B cell (primary cell): ENCODE data around the gene UBR2. TPM values are rescaled to one million over a fixed set of nuclear protein-coding genes. Genes with fewer than 3 reads are reported as not detected.

Experiments
- ATAC-seq: fragments of 200-7000 bp; cut with Tn5 transposase; one replicate; pipeline ENCODE4 v1.10.0; 2021; ENCODE audit warnings: low read depth, mild to moderate bottlenecking, moderate number of reproducible peaks, moderate library complexity
- CTCF ChIA-PET: fragments of 350-600 bp; sonication (Branson Sonifier 250); formaldehyde crosslinking; loops from one replicate; lab custom pipeline; 2021; ENCODE audit warnings: antibody characterized with exemption, inconsistent platforms; lab: Charles Lee
- POLR2A ChIA-PET: fragments of 350-600 bp; sonication (Branson Sonifier 250); formaldehyde crosslinking; loops from one replicate; lab custom pipeline; 2021; ENCODE audit warnings: antibody characterized with exemption; lab: Charles Lee
- DNase-seq: peaks from one replicate; pipeline ENCODE4 v3.0.0; 2013
- H2AFZ ChIP-seq: 2 replicates; pipeline ENCODE4 v1.6.1; 2012; ENCODE audit warnings: mild to moderate bottlenecking, low read depth, low read length; ENCODE audit not compliant: insufficient read depth, poor library complexity, severe bottlenecking
- H3K27ac ChIP-seq, 2 donors: 1 replicate in 1 of 2; 2 replicates in 1 of 2; pipeline ENCODE4 v1.5.1; 2012 to 2013; ENCODE audit warnings: low read length in 2 of 2, mild to moderate bottlenecking in 2 of 2, moderate library complexity in 1 of 2
- H3K27me3 ChIP-seq, 4 experiments: fragments of 200-600 bp in 1 of 4; sonication (generic) in 1 of 4; replicated peaks in 1 of 4; 1 replicate in 2 of 4; 2 replicates in 2 of 4; pipeline versions ENCODE4 v1.6.1 to v1.7.0; 2013 to 2016; ENCODE audit warnings: low read length in 3 of 4, mild to moderate bottlenecking in 2 of 4, mixed read lengths in 1 of 4, moderate library complexity in 1 of 4; ENCODE audit not compliant: insufficient read depth in 4 of 4, control insufficient read depth in 3 of 4; ENCODE audit errors: control extremely low read depth in 1 of 4
- H3K36me3 ChIP-seq, 2 experiments: replicated peaks in 1 of 2; 1 replicate in 1 of 2; 2 replicates in 1 of 2; pipeline versions ENCODE4 v1.6.1 to v1.7.1; 2013; ENCODE audit warnings: low read length in 1 of 2; ENCODE audit not compliant: insufficient read depth in 2 of 2, control insufficient read depth in 1 of 2; ENCODE audit errors: control extremely low read depth in 1 of 2, extremely low read depth in 1 of 2
- H3K4me1 ChIP-seq, 2 donors: fragments of 200-600 bp in 1 of 2; sonication (generic) in 1 of 2; 1 replicate in 1 of 2; 2 replicates in 1 of 2; pipeline versions ENCODE4 v1.5.1 to v1.6.1; 2013 to 2017; ENCODE audit warnings: low read length in 2 of 2; ENCODE audit not compliant: control insufficient read depth in 2 of 2, insufficient read depth in 2 of 2
- H3K4me2 ChIP-seq: replicated peaks from 2 replicates; pipeline ENCODE3; 2012; ENCODE audit warnings: mild to moderate bottlenecking, low read depth, low read length; ENCODE audit not compliant: poor library complexity, severe bottlenecking
- H3K4me3 ChIP-seq, 5 experiments: fragments of 200-600 bp in 1 of 5; sonication (generic) in 1 of 5; 1 replicate in 3 of 5; 2 replicates in 2 of 5; pipeline versions ENCODE4 v1.5.1 to v1.7.0; 2011 to 2016; ENCODE audit warnings: low read length in 4 of 5, mild to moderate bottlenecking in 4 of 5, low read depth in 2 of 5, control low read depth in 1 of 5, moderate library complexity in 1 of 5; ENCODE audit not compliant: insufficient read depth in 1 of 5; ENCODE audit errors: control extremely low read depth in 1 of 5, extremely low read depth in 1 of 5
- H3K79me2 ChIP-seq: fragments of 200-600 bp; sonication (generic); one replicate; pipeline ENCODE4 v1.6.0; 2016; ENCODE audit warnings: low read length; ENCODE audit not compliant: control insufficient read depth, insufficient read depth
- H3K9ac ChIP-seq: fragments of 200-600 bp; sonication (generic); 2 replicates; pipeline ENCODE4 v1.6.1; 2017; ENCODE audit warnings: mild to moderate bottlenecking, low read length, moderate library complexity
- H3K9me3 ChIP-seq, 3 donors: one replicate each; pipeline versions ENCODE4 v1.6.1 to v1.7.1; 2013; ENCODE audit warnings: low read length in 2 of 3; ENCODE audit not compliant: control insufficient read depth in 2 of 3, insufficient read depth in 1 of 3; ENCODE audit errors: control extremely low read depth in 1 of 3
- H4K20me1 ChIP-seq: 2 replicates; pipeline ENCODE4 v1.6.0; 2012; ENCODE audit warnings: mild to moderate bottlenecking, low read length; ENCODE audit not compliant: insufficient read depth, control insufficient read depth, poor library complexity, severe bottlenecking
- H3K27ac Mint-ChIP-seq: one replicate; pipeline ENCODE4 v1.8.0; 2021; ENCODE audit warnings: mixed read lengths
- H3K27me3 Mint-ChIP-seq: one replicate; pipeline ENCODE4 v1.8.0; 2021; ENCODE audit warnings: mixed read lengths
- H3K4me1 Mint-ChIP-seq: one replicate; pipeline ENCODE4 v1.8.0; 2021; ENCODE audit warnings: mixed read lengths
- H3K4me3 Mint-ChIP-seq: one replicate; pipeline ENCODE4 v1.8.0; 2021; ENCODE audit warnings: mixed read lengths
- H3K9me3 Mint-ChIP-seq: one replicate; pipeline ENCODE4 v1.8.0; 2022; ENCODE audit warnings: mixed read lengths; ENCODE audit not compliant: insufficient read depth
- EZH2 ChIP-seq: IDR thresholded peaks from 2 replicates; pipeline ENCODE4 v1.6.1; 2012; ENCODE audit warnings: borderline replicate concordance, low read depth, mild to moderate bottlenecking, moderate library complexity, low read length; ENCODE audit not compliant: insufficient read depth, poor library complexity, severe bottlenecking
- WGBS: methylation state at CpG from one replicate; pipeline ENCODE4 v1.1.5; 2013; ENCODE audit warnings: missing lambda C conversion rate; ENCODE audit not compliant: insufficient coverage; 5-methylcytosine and 5-hydroxymethylcytosine counted together
- intact Hi-C: fragments of 100-400 bp; cut with micrococcal nuclease; formaldehyde crosslinking; loops from one replicate; pipeline ENCODE4 v1.10.0; 2022
- polyA plus RNA-seq: library from polyadenylated mRNA; depleted of rRNA; stranded (reverse); fragments of >200 nt; gene quantifications from 2 replicates; pipeline ENCODE4 v1.2.3, GENCODE V29; 2012
- total RNA-seq, 2 donors: library from RNA; stranded (reverse); fragments of 120-200 nt in 1 of 2; gene quantifications; 1 replicate in 1 of 2; 2 replicates in 1 of 2; pipeline versions ENCODE4 v1.2.3 to v1.2.4, GENCODE V29; 2013 to 2022
- TF ChIP-seq, protein P1 (sequence below): fragments of 200-600 bp; IDR thresholded peaks from one replicate; pipeline ENCODE4 v1.8.0; 2022; ENCODE audit warnings: antibody characterized with exemption, mild to moderate bottlenecking

UBR2 gene
- total and polyA plus RNA-seq, 2 donors (not counting 1 experiment from before 2014, with no cell fraction given) = 9.7 to 56.2 TPM

DNA sequence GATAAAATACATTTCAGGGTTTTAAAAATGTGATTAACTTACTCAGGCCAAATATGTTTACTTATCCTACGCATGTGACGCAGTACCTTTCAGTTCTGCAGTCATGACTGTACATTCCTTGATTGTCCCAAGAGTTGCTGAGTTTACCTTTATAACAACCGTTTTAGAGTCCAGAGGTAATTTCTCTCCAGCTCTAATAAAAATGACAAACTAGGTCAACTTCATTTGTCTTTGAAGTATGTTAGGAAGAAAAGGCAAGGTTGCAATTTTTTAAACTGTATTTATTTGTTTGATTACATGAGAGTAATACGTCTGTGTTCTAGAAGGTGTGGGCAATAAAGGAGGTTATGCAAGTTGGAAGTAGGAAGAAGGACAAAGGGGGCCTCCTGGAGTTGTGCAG is 38.6 kb upstream of the UBR2 start:
- peaks cover 6 to 14% of the 10 kb centered on the region in 2 donors for H3K4me1 ChIP-seq
- no peaks in the 10 kb centered on the region for H4K20me1 ChIP-seq
- intact Hi-C loops = no loop called here
- H3K9me3 ChIP-seq = peaks cover 0 to 2% (median 0%) of the 10 kb centered on the region in 3 donors
- H3K27ac ChIP-seq = no peak overlapping the region
- Mint-ChIP-seq H3K27ac (no peak overlapping the region), H3K27me3 (no peaks in the 10 kb centered on the region), H3K4me1 (peaks cover 15% of the 10 kb centered on the region), H3K9me3 (no peaks in the 10 kb centered on the region), H3K4me3 (no peak overlapping the region)
- H3K4me2 ChIP-seq = no peak overlapping the region
- H3K9ac ChIP-seq = no peak overlapping the region
- ATAC-seq = no peak
- no peaks in the 10 kb centered on the region for H3K79me2 ChIP-seq
- no peak overlapping the region for H3K4me3 ChIP-seq
- no peak for DNase-seq
- H3K27me3 ChIP-seq = no peaks in the 10 kb centered on the region
- H2AFZ ChIP-seq = no peak overlapping the region
- H3K36me3 ChIP-seq = no peaks in the 10 kb centered on the region
- TF ChIP-seq, protein P1, sequence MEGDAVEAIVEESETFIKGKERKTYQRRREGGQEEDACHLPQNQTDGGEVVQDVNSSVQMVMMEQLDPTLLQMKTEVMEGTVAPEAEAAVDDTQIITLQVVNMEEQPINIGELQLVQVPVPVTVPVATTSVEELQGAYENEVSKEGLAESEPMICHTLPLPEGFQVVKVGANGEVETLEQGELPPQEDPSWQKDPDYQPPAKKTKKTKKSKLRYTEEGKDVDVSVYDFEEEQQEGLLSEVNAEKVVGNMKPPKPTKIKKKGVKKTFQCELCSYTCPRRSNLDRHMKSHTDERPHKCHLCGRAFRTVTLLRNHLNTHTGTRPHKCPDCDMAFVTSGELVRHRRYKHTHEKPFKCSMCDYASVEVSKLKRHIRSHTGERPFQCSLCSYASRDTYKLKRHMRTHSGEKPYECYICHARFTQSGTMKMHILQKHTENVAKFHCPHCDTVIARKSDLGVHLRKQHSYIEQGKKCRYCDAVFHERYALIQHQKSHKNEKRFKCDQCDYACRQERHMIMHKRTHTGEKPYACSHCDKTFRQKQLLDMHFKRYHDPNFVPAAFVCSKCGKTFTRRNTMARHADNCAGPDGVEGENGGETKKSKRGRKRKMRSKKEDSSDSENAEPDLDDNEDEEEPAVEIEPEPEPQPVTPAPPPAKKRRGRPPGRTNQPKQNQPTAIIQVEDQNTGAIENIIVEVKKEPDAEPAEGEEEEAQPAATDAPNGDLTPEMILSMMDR = no peak
- no peak for TF ChIP-seq EZH2
- POLR2A ChIA-PET = no interaction called here
- WGBS = 100% methylated on average over 3 of the region's 4 CpGs
- CTCF ChIA-PET = interaction anchor here (1.0 kb wide), 1 partner anchor 22 kb away, joined by 3 read pairs; no protein-coding TSS in a partner anchor

DNA sequence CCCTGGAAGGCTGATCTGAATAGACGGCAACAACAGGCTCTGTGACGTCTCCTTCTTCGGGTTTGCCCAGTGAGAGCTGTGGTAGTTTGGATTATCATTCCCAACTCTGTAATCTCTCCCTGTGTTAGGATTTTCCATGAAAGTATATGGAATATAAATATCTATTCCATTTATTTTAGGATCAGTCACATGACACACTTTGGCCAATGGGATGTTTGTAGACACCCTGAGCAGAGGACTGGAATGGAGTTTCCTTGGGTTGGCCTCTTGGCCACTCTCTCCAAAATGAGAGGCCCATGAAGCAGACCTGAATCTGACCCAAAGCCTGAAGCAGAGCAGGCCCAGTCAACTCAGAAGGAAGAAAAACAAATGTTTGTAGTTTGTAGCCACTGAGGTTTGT is 37.2 kb upstream of the UBR2 start:
- Histone ChIP-seq H3K4me1 (peaks cover 0 to under 1% of the 10 kb centered on the region in 2 donors), H3K4me2 (no peak overlapping the region), H3K27me3 (no peaks in the 10 kb centered on the region), H3K36me3 (no peaks in the 10 kb centered on the region), H3K27ac (no peak overlapping the region), H2AFZ (no peak overlapping the region), H3K9me3 (no peaks in the 10 kb centered on the region), H4K20me1 (no peaks in the 10 kb centered on the region), H3K4me3 (no peak overlapping the region), H3K79me2 (no peaks in the 10 kb centered on the region), H3K9ac (no peak overlapping the region)
- Mint-ChIP-seq H3K4me1 (peaks cover 3% of the 10 kb centered on the region), H3K27me3 (no peaks in the 10 kb centered on the region), H3K4me3 (no peak overlapping the region), H3K27ac (no peak overlapping the region), H3K9me3 (no peaks in the 10 kb centered on the region)
- DNase-seq (no peak), ATAC-seq (no peak)
- ChIA-PET CTCF (interaction anchor here (0.8 kb wide), 1 partner anchor 20 kb away, joined by 3 read pairs; no protein-coding TSS in a partner anchor), POLR2A (interaction anchor here (0.6 kb wide), 1 partner anchor 569 kb away, joined by 5 read pairs; no protein-coding TSS in a partner anchor)
- no CpG with 5 or more reads among the region's 3 CpGs for WGBS
- intact Hi-C loops = no loop called here
- TF ChIP-seq, protein P1 = no peak
- TF ChIP-seq EZH2 = no peak
